GM19240 (cell line): ENCODE measurements around the gene RTN4RL1.
"Not testable (repeated sequence)": the region's sequence is repeated elsewhere in the genome, so short reads cannot be mapped to it uniquely, and the experiment has no call there.

Experiments used
- DNase-seq: peaks from one replicate; pipeline ENCODE4 v3.0.0; 2011; ENCODE audit warnings: low spot score; ENCODE audit not compliant: insufficient read length

The RTN4RL1 gene

GRCh38 chr17:2003525-2003924 lies 21.6 kb downstream of the RTN4RL1 start:
- DNase-seq = no peak

GRCh38 chr17:2002767-2003329 lies 22.3 kb downstream of the RTN4RL1 start:
- DNase-seq = no peak

- DNase-seq = no peak
Measured at GRCh38 chr17:1999557-2000251, 25.4 kb downstream of the RTN4RL1 start.

- no peak for DNase-seq
Measured at GRCh38 chr17:1997927-1998742, 27.0 kb downstream of the RTN4RL1 start.

GRCh38 chr17:1997289-1997926 lies 27.7 kb downstream of the RTN4RL1 start:
- DNase-seq = no peak

GRCh38 chr17:1996800-1997288 lies 28.3 kb downstream of the RTN4RL1 start:
- DNase-seq = no peak

GRCh38 chr17:1995907-1996799 lies 29.0 kb downstream of the RTN4RL1 start:
- no peak for DNase-seq

- no peak for DNase-seq
Measured at GRCh38 chr17:1995321-1995892, 29.7 kb downstream of the RTN4RL1 start.

- no peak for DNase-seq
Measured at GRCh38 chr17:1994707-1995106, 30.4 kb downstream of the RTN4RL1 start.

GRCh38 chr17:1992541-1992940 lies 32.6 kb downstream of the RTN4RL1 start:
- DNase-seq = no peak

- DNase-seq = no peak
Measured at GRCh38 chr17:1989135-1989534, 36.0 kb downstream of the RTN4RL1 start.

GRCh38 chr17:1986783-1987451 lies 38.2 kb downstream of the RTN4RL1 start:
- DNase-seq = no peak

GRCh38 chr17:1985686-1986085 lies 39.4 kb downstream of the RTN4RL1 start:
- no peak for DNase-seq

- DNase-seq = no peak
Measured at GRCh38 chr17:1985093-1985492, 40.0 kb downstream of the RTN4RL1 start.

- not testable (repeated sequence) for DNase-seq
Measured at GRCh38 chr17:1982793-1983366, 42.3 kb downstream of the RTN4RL1 start.

GRCh38 chr17:1980665-1981250 lies 44.4 kb downstream of the RTN4RL1 start:
- DNase-seq = no peak

- DNase-seq = no peak
Measured at GRCh38 chr17:1979182-1979985, 45.8 kb downstream of the RTN4RL1 start.

GRCh38 chr17:1978396-1978949 lies 46.7 kb downstream of the RTN4RL1 start:
- no peak for DNase-seq
